ENCODE measurements around the gene LAMA1. TPM values are rescaled to one million over a fixed set of nuclear protein-coding genes. Genes with fewer than 3 reads are reported as not detected.

LAMA1 gene
- total RNA-seq, 1 experiment from 2014 or later, result not detected

DNA sequence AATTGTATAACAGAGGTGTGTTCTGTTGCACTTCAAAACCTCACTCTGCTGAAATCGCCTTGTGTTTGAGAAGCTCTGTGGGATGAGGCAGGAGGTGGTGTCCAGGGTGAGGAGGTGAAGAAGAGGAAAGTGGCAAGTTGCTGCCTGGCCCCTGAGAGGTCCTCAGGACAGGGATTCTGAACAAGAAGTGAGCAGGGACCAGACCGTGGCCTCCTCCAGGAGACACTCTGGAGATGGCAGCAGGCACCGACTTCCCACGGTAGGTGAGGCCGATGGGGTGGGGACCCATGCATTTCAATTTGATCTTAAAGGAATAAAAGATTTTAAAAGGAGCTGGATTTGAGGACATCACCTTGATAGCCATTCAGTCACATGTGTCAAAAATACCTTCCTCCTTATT is 37.5 kb upstream of the LAMA1 start:
- H3F3A ChIP-seq (ENCODE audit: insufficient read depth, low read depth), result no peaks in the 10 kb centered on the region
- TF ChIP-seq EZH2 (IDR thresholded peaks at IDR 0.05; ENCODE audit: low read depth), result no peak
- TF ChIP-seq, protein P1, sequence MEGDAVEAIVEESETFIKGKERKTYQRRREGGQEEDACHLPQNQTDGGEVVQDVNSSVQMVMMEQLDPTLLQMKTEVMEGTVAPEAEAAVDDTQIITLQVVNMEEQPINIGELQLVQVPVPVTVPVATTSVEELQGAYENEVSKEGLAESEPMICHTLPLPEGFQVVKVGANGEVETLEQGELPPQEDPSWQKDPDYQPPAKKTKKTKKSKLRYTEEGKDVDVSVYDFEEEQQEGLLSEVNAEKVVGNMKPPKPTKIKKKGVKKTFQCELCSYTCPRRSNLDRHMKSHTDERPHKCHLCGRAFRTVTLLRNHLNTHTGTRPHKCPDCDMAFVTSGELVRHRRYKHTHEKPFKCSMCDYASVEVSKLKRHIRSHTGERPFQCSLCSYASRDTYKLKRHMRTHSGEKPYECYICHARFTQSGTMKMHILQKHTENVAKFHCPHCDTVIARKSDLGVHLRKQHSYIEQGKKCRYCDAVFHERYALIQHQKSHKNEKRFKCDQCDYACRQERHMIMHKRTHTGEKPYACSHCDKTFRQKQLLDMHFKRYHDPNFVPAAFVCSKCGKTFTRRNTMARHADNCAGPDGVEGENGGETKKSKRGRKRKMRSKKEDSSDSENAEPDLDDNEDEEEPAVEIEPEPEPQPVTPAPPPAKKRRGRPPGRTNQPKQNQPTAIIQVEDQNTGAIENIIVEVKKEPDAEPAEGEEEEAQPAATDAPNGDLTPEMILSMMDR (conservative IDR thresholded peaks at IDR 0.05), result no peak
- CTCF ChIA-PET, result no interaction called here
- no peak for DNase-seq
- H3K4me2 ChIP-seq, result no peak overlapping the region
- no peak overlapping the region for H2AFZ ChIP-seq
- H3K9me2 ChIP-seq (ENCODE audit: insufficient read depth), result no peaks in the 10 kb centered on the region
- H4K20me1 ChIP-seq (ENCODE audit: insufficient read depth), result no peaks in the 10 kb centered on the region
- intact Hi-C loops (cut with micrococcal nuclease; ENCODE audit: unreplicated experiment), result no loop called here
- H3K27ac ChIP-seq, result no peak overlapping the region
- H3K9me3 ChIP-seq (ENCODE audit: insufficient read depth, low read depth), result no peaks in the 10 kb centered on the region
- H3K4me3 ChIP-seq, result no peak overlapping the region
- H3K79me2 ChIP-seq (ENCODE audit: low read depth), result no peaks in the 10 kb centered on the region
- H3K36me3 ChIP-seq (ENCODE audit: low read depth), result no peaks in the 10 kb centered on the region
- POLR2A ChIA-PET (ENCODE audit: unreplicated experiment), result no interaction called here
- H3K4me1 ChIP-seq (replicated peaks; ENCODE audit: insufficient read depth), result no peaks in the 10 kb centered on the region
- no TSS peak for BruUV-seq (replicated peaks)
- peaks cover 55% of the 10 kb centered on the region for H3K27me3 ChIP-seq (ENCODE audit: insufficient read depth, low read depth)

DNA sequence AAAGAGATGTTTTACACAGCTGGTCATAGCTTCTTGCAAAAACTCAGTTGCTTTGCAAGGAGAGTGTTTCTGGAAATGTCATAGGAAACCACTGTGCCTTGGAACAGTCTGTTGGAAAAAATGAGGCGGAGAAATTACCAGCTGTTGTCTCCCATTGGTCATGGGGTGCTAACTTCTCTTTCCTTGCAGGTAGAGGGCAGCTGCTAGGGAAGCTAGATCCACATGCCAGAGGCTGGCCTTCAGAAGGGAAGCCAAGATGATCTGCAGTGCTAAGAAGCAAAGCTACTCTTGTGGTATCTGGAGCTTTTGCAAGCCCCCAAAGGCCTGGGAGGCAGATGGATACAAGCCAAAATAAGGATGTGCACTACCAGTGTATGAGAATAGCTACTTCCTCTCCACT is 34.8 kb upstream of the LAMA1 start:
- Histone ChIP-seq H2AFZ (no peak overlapping the region), H3K4me1 (replicated peaks; ENCODE audit: insufficient read depth) (no peaks in the 10 kb centered on the region), H3K27ac (no peak overlapping the region), H3K9me3 (ENCODE audit: insufficient read depth, low read depth) (no peaks in the 10 kb centered on the region), H3K79me2 (ENCODE audit: low read depth) (no peaks in the 10 kb centered on the region), H3K4me2 (no peak overlapping the region), H3K9me2 (ENCODE audit: insufficient read depth) (no peaks in the 10 kb centered on the region), H3F3A (ENCODE audit: insufficient read depth, low read depth) (no peaks in the 10 kb centered on the region), H3K36me3 (ENCODE audit: low read depth) (no peaks in the 10 kb centered on the region), H3K4me3 (no peak overlapping the region), H4K20me1 (ENCODE audit: insufficient read depth) (no peaks in the 10 kb centered on the region), H3K27me3 (ENCODE audit: insufficient read depth, low read depth) (peaks cover 55% of the 10 kb centered on the region)
- POLR2A ChIA-PET (ENCODE audit: unreplicated experiment), result no interaction called here
- no TSS peak for BruUV-seq (replicated peaks)
- TF ChIP-seq EZH2 (IDR thresholded peaks at IDR 0.05; ENCODE audit: low read depth), result no peak
- TF ChIP-seq, protein P1 (conservative IDR thresholded peaks at IDR 0.05), result no peak
- CTCF ChIA-PET, result no interaction called here
- intact Hi-C loops (cut with micrococcal nuclease; ENCODE audit: unreplicated experiment), result no loop called here
- no peak for DNase-seq

DNA sequence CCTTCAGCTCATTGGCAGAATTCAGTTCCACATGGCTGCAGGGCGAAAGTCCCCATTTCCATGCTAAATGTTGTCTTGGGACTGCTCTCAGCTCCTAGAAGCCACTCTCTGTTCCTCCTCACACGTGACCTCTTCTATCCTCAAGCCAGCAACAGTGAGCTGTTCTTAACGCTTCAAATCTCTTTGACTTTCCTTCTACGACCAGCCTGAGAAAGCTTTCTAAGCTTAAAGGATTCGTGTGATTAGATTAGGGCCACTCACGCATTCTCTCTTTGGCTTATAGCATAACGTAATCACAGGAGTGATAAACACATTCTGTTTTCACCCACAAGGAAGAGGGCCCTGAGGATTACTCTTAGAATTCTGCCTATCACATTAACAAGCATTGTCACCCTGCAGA is 29.8 kb upstream of the LAMA1 start:
- Histone ChIP-seq H3F3A (ENCODE audit: insufficient read depth, low read depth) (no peaks in the 10 kb centered on the region), H3K9me3 (ENCODE audit: insufficient read depth, low read depth) (no peaks in the 10 kb centered on the region), H3K4me1 (replicated peaks; ENCODE audit: insufficient read depth) (no peaks in the 10 kb centered on the region), H2AFZ (no peak overlapping the region), H3K27me3 (ENCODE audit: insufficient read depth, low read depth) (peaks cover 28% of the 10 kb centered on the region), H3K9me2 (ENCODE audit: insufficient read depth) (no peaks in the 10 kb centered on the region), H3K4me3 (no peak overlapping the region), H3K4me2 (no peak overlapping the region), H3K36me3 (ENCODE audit: low read depth) (no peaks in the 10 kb centered on the region), H4K20me1 (ENCODE audit: insufficient read depth) (no peaks in the 10 kb centered on the region), H3K79me2 (ENCODE audit: low read depth) (no peaks in the 10 kb centered on the region), H3K27ac (no peak overlapping the region)
- DNase-seq, result no peak
- no TSS peak for BruUV-seq (replicated peaks)
- POLR2A ChIA-PET (ENCODE audit: unreplicated experiment), result no interaction called here
- CTCF ChIA-PET, result no interaction called here
- intact Hi-C loops (cut with micrococcal nuclease; ENCODE audit: unreplicated experiment), result no loop called here
- no peak for TF ChIP-seq EZH2 (IDR thresholded peaks at IDR 0.05; ENCODE audit: low read depth)
- TF ChIP-seq, protein P1 (conservative IDR thresholded peaks at IDR 0.05), result no peak
